Measurements from ENCODE around the gene CFAP77. TPM values are rescaled to one million over a fixed set of nuclear protein-coding genes. Genes with fewer than 3 reads are reported as not detected.

CFAP77 gene
- total and polyA plus RNA-seq, 2 of the 13 experiments (the other 11 are each of a cell fraction or from before 2014, with no cell fraction given) = not detected

DNA sequence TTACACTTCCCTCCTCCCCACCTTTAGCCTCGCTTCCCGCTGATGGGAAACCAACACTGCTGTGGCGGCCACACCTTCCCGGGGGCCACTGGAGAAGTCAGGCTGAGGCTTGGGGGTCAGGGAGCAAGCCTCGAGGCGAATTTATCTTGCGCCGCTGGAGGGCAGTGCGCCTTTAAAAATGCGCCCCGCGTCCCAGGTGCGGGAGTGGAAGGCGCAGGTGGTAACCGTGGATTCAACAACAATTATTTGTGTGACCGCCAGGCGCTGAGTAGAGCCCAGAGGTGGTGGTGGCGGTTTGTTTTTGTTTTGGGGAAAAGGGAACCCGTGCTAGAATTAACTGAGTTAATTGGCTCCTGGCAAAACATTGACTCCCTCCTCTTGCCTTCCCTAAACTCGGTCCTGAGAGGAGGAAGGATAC, 1.1 kb downstream of the CFAP77 start (continued):
- TF ChIP-seq NCOA1 (CRISPR knock-in tag; IDR thresholded peaks at IDR 0.05) = 0 out of 2 replicates have a peak, but pooled peaks have one; percentile 54
- no peak for TF ChIP-seq CCAR2 (optimal IDR thresholded peaks at IDR 0.05; ENCODE audit: low read depth, low read length)
- no peak for TF ChIP-seq FIP1L1 (IDR thresholded peaks at IDR 0.05; ENCODE audit: borderline replicate concordance, insufficient read depth, low read depth, low read length)
- TF ChIP-seq, protein P1, sequence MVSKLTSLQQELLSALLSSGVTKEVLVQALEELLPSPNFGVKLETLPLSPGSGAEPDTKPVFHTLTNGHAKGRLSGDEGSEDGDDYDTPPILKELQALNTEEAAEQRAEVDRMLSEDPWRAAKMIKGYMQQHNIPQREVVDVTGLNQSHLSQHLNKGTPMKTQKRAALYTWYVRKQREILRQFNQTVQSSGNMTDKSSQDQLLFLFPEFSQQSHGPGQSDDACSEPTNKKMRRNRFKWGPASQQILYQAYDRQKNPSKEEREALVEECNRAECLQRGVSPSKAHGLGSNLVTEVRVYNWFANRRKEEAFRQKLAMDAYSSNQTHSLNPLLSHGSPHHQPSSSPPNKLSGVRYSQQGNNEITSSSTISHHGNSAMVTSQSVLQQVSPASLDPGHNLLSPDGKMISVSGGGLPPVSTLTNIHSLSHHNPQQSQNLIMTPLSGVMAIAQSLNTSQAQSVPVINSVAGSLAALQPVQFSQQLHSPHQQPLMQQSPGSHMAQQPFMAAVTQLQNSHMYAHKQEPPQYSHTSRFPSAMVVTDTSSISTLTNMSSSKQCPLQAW (CRISPR knock-in tag; IDR thresholded peaks at IDR 0.05) = peak; percentile 60; the same call in 1 of the 2 replicates
- no peak for TF ChIP-seq REPIN1 (CRISPR knock-in tag; IDR thresholded peaks at IDR 0.05; ENCODE audit: borderline replicate concordance, low read depth)
- TF ChIP-seq, protein P2, sequence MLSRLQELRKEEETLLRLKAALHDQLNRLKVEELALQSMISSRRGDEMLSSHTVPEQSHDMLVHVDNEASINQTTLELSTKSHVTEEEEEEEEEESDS (CRISPR knock-in tag; IDR thresholded peaks at IDR 0.05; ENCODE audit: borderline replicate concordance) = no peak
- no peak for TF ChIP-seq ZNF652 (CRISPR knock-in tag; IDR thresholded peaks at IDR 0.05; ENCODE audit: borderline replicate concordance, low read depth)
- no peak for TF ChIP-seq ZNF570 (CRISPR knock-in tag; IDR thresholded peaks at IDR 0.05; ENCODE audit: borderline replicate concordance)
- no peak for TF ChIP-seq ZNF3 (CRISPR knock-in tag; IDR thresholded peaks at IDR 0.05)
- TF ChIP-seq, protein P3, sequence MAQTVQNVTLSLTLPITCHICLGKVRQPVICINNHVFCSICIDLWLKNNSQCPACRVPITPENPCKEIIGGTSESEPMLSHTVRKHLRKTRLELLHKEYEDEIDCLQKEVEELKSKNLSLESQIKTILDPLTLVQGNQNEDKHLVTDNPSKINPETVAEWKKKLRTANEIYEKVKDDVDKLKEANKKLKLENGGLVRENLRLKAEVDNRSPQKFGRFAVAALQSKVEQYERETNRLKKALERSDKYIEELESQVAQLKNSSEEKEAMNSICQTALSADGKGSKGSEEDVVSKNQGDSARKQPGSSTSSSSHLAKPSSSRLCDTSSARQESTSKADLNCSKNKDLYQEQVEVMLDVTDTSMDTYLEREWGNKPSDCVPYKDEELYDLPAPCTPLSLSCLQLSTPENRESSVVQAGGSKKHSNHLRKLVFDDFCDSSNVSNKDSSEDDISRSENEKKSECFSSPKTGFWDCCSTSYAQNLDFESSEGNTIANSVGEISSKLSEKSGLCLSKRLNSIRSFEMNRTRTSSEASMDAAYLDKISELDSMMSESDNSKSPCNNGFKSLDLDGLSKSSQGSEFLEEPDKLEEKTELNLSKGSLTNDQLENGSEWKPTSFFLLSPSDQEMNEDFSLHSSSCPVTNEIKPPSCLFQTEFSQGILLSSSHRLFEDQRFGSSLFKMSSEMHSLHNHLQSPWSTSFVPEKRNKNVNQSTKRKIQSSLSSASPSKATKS (CRISPR knock-in tag; IDR thresholded peaks at IDR 0.05) = no peak
- TF ChIP-seq GABPA (IDR thresholded peaks at IDR 0.05; ENCODE audit: low read depth, low read length) = no peak
- no peak for TF ChIP-seq GABPA (CRISPR knock-in tag; IDR thresholded peaks at IDR 0.05; ENCODE audit: low read depth)
- no peak for TF ChIP-seq KIAA2018 (CRISPR knock-in tag; IDR thresholded peaks at IDR 0.05; ENCODE audit: borderline replicate concordance)
- TF ChIP-seq MLX (CRISPR knock-in tag; IDR thresholded peaks at IDR 0.05) = no peak
- TF ChIP-seq, protein P4, sequence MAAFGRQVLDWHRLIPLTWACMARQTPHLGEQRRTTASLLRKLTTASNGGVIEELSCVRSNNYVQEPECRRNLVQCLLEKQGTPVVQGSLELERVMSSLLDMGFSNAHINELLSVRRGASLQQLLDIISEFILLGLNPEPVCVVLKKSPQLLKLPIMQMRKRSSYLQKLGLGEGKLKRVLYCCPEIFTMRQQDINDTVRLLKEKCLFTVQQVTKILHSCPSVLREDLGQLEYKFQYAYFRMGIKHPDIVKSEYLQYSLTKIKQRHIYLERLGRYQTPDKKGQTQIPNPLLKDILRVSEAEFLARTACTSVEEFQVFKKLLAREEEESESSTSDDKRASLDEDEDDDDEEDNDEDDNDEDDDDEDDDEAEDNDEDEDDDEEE (CRISPR knock-in tag; IDR thresholded peaks at IDR 0.05) = no peak
